ENCODE data around the gene AIF1.

Gene AIF1

DNA sequence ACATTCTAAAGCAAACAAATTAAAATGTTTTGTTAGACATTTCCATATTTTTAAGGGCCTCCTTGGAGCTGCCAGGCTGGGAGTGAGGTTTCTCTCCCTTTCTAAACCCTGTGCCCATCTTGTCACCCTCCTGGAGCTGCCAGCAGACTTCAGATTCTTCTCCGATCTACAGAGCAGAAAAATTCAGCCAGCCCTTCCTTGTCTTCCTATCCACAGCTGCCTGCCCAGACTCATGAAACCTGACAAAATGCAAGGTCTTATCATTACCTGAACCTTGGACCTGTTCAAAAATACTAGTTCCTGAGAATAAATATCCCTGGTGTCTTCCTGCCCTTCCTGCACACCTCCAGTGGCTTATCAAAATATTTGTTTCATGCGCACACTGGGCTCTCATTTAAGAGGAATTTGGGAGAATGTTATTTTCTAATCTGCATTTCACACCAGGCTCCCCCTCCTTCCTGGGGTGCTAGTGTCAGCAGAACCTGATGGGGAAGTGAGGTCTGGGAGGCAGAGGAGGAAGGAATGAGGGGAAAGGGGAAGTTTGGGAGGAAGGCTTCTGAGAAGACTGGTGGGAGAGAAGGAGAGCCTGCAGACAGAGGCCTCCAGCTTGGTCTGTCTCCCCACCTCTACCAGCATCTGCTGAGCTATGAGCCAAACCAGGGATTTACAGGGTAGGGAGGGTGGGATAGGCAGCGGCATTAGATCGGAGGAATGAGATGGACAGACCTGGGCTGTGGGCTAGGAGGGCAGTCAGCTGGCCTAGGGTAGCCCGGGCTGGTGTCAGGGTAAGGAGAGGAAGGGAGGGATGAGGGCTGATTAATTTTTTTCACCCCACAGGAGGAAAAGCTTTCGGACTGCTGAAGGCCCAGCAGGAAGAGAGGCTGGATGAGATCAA lies at the start of gene AIF1:
Gene AIF1, plus strand, starts transcription at position 551 of the 895 bp plus-strand sequence. Its CDS starts 96 bp downstream, at position 647.
- no peak for DNase-seq (ENCODE audit: low spot score)
- TF ChIP-seq, protein P1, sequence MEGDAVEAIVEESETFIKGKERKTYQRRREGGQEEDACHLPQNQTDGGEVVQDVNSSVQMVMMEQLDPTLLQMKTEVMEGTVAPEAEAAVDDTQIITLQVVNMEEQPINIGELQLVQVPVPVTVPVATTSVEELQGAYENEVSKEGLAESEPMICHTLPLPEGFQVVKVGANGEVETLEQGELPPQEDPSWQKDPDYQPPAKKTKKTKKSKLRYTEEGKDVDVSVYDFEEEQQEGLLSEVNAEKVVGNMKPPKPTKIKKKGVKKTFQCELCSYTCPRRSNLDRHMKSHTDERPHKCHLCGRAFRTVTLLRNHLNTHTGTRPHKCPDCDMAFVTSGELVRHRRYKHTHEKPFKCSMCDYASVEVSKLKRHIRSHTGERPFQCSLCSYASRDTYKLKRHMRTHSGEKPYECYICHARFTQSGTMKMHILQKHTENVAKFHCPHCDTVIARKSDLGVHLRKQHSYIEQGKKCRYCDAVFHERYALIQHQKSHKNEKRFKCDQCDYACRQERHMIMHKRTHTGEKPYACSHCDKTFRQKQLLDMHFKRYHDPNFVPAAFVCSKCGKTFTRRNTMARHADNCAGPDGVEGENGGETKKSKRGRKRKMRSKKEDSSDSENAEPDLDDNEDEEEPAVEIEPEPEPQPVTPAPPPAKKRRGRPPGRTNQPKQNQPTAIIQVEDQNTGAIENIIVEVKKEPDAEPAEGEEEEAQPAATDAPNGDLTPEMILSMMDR (IDR thresholded peaks at IDR 0.05; ENCODE audit: extremely low read depth, missing control alignments): no peak

DNA sequence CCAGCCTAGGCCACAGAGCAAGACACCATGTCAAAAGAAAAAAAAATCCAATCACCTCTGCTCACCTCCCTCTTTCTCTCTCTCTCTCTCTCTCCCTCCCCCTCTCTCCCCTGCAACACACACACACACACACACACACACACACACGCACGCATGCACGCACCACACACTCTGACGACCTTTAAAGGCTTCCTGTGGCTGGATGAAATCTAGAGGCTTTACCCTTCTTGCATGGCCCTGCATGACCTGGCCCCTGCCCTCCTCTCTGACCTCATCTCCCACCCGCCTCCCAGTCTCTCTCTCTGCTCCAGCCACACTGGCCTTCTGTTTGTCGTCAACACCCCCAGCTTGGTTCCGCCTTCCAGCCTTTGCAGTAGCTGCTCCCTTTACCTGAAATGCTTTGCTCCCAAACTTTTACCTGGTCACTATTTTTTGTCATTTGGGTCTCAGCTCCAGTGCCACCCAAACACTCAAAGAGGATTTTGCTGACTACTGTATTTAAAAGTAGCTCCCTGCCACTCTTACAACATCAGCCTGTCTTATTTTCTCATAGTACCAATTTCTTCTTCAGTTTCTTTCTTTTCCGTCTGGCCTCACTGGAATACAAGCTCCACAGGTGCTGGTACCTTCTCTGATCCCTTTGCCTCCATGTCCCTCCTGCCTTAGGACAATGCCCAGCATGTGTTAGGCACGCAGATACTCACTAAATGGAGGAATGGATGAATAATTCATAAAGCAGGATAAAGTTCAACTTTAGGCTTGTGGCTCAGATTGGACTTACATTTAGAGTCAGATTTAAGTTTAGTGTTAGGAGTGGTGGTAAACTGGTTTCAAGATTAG lies 47.3 kb upstream of the AIF1 start:
- TF ChIP-seq, protein P1 (IDR thresholded peaks at IDR 0.05; ENCODE audit: extremely low read depth, missing control alignments): no peak
- peak; percentile 39 for DNase-seq (ENCODE audit: low spot score)

GRCh38 chr6:31568537-31568961 lies 46.5 kb upstream of the AIF1 start:
- DNase-seq (ENCODE audit: low spot score): peak; percentile 74
- TF ChIP-seq, protein P1 (IDR thresholded peaks at IDR 0.05; ENCODE audit: extremely low read depth, missing control alignments): no peak

GRCh38 chr6:31569861-31570536 lies 45.0 kb upstream of the AIF1 start:
- TF ChIP-seq, protein P1 (IDR thresholded peaks at IDR 0.05; ENCODE audit: extremely low read depth, missing control alignments): no peak
- DNase-seq (ENCODE audit: low spot score): no peak

DNA sequence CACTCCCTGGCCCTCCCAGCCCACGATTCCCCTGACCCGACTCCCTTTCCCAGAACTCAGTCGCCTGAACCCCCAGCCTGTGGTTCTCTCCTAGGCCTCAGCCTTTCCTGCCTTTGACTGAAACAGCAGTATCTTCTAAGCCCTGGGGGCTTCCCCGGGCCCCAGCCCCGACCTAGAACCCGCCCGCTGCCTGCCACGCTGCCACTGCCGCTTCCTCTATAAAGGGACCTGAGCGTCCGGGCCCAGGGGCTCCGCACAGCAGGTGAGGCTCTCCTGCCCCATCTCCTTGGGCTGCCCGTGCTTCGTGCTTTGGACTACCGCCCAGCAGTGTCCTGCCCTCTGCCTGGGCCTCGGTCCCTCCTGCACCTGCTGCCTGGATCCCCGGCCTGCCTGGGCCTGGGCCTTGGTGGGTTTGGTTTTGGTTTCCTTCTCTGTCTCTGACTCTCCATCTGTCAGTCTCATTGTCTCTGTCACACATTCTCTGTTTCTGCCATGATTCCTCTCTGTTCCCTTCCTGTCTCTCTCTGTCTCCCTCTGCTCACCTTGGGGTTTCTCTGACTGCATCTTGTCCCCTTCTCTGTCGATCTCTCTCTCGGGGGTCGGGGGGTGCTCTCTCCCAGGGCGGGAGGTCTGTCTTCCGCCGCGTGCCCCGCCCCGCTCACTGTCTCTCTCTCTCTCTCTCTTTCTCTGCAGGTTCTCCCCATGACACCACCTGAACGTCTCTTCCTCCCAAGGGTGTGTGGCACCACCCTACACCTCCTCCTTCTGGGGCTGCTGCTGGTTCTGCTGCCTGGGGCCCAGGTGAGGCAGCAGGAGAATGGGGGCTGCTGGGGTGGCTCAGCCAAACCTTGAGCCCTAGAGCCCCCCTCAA lies 42.8 kb upstream of the AIF1 start, which contains the start of gene LTA:
Gene LTA, plus strand, starts transcription at position 249 of the 871 bp plus-strand sequence. Its CDS starts 454 bp downstream, at position 703.
- TF ChIP-seq, protein P1 (IDR thresholded peaks at IDR 0.05; ENCODE audit: extremely low read depth, missing control alignments): no peak
- DNase-seq (ENCODE audit: low spot score): no peak

- TF ChIP-seq, protein P1 (IDR thresholded peaks at IDR 0.05; ENCODE audit: extremely low read depth, missing control alignments): no peak
- no peak for DNase-seq (ENCODE audit: low spot score)
Observed at GRCh38 chr6:31573239-31574105, 41.6 kb upstream of the AIF1 start.
